Liver (tissue), 3 donors: ENCODE measurements around the gene SLC39A1.

ENCODE experiments used
- ATF3 ChIP-seq: IDR thresholded peaks from 2 replicates; pipeline ENCODE4 v1.6.1; 2016; ENCODE audit warnings: antibody characterized with exemption
- CTCF ChIP-seq: fragments of 150-350 bp; IDR thresholded peaks from 2 replicates; pipeline ENCODE4 v1.5.1; 2017; ENCODE audit warnings: improper control_type of control experiment, low read depth, low read length; ENCODE audit not compliant: missing input control
- EGR1 ChIP-seq, 2 donors: IDR thresholded peaks; 2 replicates each; pipeline ENCODE4 v1.6.1; 2016 to 2018; ENCODE audit warnings: antibody characterized with exemption in 2 of 2, low read depth in 2 of 2
- GABPA ChIP-seq, 2 donors: IDR thresholded peaks in 1 of 2; conservative IDR thresholded peaks in 1 of 2; 2 replicates each; pipeline ENCODE4 v1.6.1; 2016; ENCODE audit warnings: antibody characterized with exemption in 2 of 2, mild to moderate bottlenecking in 1 of 2, moderate library complexity in 1 of 2
- RAD21 ChIP-seq, 2 donors: IDR thresholded peaks; 2 replicates each; pipeline ENCODE4 v1.6.1; 2016; ENCODE audit warnings: antibody characterized with exemption in 2 of 2, mild to moderate bottlenecking in 2 of 2
- TF ChIP-seq, protein P1 (sequence below): IDR thresholded peaks from 2 replicates; pipeline ENCODE4 v1.6.1; 2016; ENCODE audit warnings: antibody characterized with exemption
- TF ChIP-seq, protein P2 (sequence below): IDR thresholded peaks from 2 replicates; pipeline ENCODE4 v1.6.1; 2016; ENCODE audit warnings: antibody characterized with exemption
- donor health status: healthy.
- donor health status: healthy.

GRCh38 chr1:153957744-153958110 lies 5.6 kb downstream of the SLC39A1 start:
- TF ChIP-seq CTCF (no peak), RAD21 (IDR thresholded peaks at IDR 0.05) (no peak), ATF3 (no peak), GABPA (IDR thresholded peaks at IDR 0.05 in 1 of 2, conservative IDR thresholded peaks at IDR 0.05 in 1 of 2) (no peak), EGR1 (IDR thresholded peaks at IDR 0.05; ENCODE audit: low read depth in 2 of 2) (no peak)
- TF ChIP-seq, protein P1, sequence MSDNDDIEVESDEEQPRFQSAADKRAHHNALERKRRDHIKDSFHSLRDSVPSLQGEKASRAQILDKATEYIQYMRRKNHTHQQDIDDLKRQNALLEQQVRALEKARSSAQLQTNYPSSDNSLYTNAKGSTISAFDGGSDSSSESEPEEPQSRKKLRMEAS: no peak
- TF ChIP-seq, protein P2, sequence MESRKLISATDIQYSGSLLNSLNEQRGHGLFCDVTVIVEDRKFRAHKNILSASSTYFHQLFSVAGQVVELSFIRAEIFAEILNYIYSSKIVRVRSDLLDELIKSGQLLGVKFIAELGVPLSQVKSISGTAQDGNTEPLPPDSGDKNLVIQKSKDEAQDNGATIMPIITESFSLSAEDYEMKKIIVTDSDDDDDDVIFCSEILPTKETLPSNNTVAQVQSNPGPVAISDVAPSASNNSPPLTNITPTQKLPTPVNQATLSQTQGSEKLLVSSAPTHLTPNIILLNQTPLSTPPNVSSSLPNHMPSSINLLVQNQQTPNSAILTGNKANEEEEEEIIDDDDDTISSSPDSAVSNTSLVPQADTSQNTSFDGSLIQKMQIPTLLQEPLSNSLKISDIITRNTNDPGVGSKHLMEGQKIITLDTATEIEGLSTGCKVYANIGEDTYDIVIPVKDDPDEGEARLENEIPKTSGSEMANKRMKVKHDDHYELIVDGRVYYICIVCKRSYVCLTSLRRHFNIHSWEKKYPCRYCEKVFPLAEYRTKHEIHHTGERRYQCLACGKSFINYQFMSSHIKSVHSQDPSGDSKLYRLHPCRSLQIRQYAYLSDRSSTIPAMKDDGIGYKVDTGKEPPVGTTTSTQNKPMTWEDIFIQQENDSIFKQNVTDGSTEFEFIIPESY: no peak
